Coronary artery (tissue), 2 donors: ENCODE data around the gene TMEM151B.
"Not testable (repeated sequence)": the region's sequence is repeated elsewhere in the genome, so short reads cannot be mapped to it uniquely, and the experiment has no call there.

ENCODE experiments used
- DNase-seq: peaks from one replicate; pipeline ENCODE4 v3.0.0-alpha.2; 2017; ENCODE audit warnings: low spot score
- H3K27ac ChIP-seq, 2 donors: fragments of 200-600 bp; sonication (generic); one replicate each; pipeline ENCODE4 v1.5.1; 2016 to 2019
- H3K4me3 ChIP-seq: fragments of 200-600 bp; sonication (generic); 2 replicates; pipeline ENCODE4 v1.5.1; 2016; ENCODE audit warnings: mild to moderate bottlenecking, moderate library complexity
- TF ChIP-seq, protein P1 (sequence below): fragments of 200-600 bp; sonication (generic); IDR thresholded peaks from one replicate; pipeline ENCODE4 v1.5.1; 2019; ENCODE audit warnings: antibody characterized with exemption

The TMEM151B gene

DNA sequence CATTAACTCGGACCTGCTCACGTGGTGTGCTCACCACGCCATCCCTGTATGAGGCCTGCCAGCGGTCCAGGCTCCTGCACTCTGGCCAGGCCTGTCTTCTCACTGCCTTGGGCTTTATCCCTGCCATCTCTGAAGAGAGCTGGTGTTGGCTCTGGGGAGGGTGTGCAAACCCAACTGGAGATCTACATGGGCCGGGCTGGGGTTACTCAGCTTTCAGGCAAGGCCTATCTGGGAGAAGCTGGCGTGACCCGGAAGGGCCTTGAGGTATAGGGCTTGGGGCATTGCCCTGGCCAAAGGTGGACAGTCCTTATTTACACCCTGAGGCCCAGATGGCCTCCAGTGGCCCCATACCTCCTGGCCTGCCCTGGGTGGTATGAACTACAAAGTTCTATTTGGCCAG, 41.8 kb upstream of the TMEM151B start:
- DNase-seq: no peak
- peak overlapping the region in 1 of 2 donors; percentile 87 for H3K27ac ChIP-seq
- TF ChIP-seq, protein P1, sequence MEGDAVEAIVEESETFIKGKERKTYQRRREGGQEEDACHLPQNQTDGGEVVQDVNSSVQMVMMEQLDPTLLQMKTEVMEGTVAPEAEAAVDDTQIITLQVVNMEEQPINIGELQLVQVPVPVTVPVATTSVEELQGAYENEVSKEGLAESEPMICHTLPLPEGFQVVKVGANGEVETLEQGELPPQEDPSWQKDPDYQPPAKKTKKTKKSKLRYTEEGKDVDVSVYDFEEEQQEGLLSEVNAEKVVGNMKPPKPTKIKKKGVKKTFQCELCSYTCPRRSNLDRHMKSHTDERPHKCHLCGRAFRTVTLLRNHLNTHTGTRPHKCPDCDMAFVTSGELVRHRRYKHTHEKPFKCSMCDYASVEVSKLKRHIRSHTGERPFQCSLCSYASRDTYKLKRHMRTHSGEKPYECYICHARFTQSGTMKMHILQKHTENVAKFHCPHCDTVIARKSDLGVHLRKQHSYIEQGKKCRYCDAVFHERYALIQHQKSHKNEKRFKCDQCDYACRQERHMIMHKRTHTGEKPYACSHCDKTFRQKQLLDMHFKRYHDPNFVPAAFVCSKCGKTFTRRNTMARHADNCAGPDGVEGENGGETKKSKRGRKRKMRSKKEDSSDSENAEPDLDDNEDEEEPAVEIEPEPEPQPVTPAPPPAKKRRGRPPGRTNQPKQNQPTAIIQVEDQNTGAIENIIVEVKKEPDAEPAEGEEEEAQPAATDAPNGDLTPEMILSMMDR: no peak
- no peak overlapping the region for H3K4me3 ChIP-seq

DNA sequence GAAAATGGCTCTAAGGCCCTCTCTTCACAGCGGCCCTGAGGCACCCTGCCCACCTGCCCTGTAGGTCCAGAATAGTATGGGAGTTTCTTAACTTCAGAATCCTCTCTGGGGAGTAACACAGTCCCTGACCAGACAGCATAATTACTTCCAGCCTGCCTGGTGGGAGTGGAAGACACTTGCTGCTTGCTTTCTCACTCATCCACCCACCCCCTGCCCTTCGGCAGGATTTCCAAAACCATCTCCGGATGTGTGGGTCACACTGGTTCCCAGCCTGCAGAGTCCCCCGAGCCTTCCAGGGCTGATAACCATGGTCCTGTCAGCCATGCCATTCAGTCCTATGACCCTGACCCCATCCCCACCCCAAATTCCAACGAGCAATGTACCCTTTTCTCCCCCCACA, 41.4 kb upstream of the TMEM151B start:
- DNase-seq: no peak
- peak overlapping the region in 1 of 2 donors; percentile 87 for H3K27ac ChIP-seq
- H3K4me3 ChIP-seq: no peak overlapping the region
- TF ChIP-seq, protein P1: no peak

DNA sequence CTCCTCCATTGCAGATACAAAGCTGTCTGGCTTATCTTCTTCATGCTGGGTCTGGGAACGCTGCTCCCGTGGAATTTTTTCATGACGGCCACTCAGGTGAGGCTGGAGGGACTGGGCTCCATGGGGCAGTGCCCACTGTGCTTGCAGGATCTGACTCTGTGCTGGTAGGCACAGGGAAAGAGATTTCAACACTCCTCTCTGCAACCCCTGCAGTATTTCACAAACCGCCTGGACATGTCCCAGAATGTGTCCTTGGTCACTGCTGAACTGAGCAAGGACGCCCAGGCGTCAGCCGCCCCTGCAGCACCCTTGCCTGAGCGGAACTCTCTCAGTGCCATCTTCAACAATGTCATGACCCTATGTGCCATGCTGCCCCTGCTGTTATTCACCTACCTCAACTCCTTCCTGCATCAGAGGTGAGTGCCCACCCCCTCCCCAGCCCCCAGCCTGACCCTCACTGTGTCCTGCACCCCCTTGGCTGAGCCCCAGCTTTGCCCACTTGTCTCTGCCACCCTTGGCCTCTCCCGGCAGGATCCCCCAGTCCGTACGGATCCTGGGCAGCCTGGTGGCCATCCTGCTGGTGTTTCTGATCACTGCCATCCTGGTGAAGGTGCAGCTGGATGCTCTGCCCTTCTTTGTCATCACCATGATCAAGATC, 40.7 kb upstream of the TMEM151B start:
- Histone ChIP-seq H3K27ac (peak overlapping the region in 1 of 2 donors; percentile 87), H3K4me3 (no peak overlapping the region)
- TF ChIP-seq, protein P1: no peak
- DNase-seq: no peak

DNA sequence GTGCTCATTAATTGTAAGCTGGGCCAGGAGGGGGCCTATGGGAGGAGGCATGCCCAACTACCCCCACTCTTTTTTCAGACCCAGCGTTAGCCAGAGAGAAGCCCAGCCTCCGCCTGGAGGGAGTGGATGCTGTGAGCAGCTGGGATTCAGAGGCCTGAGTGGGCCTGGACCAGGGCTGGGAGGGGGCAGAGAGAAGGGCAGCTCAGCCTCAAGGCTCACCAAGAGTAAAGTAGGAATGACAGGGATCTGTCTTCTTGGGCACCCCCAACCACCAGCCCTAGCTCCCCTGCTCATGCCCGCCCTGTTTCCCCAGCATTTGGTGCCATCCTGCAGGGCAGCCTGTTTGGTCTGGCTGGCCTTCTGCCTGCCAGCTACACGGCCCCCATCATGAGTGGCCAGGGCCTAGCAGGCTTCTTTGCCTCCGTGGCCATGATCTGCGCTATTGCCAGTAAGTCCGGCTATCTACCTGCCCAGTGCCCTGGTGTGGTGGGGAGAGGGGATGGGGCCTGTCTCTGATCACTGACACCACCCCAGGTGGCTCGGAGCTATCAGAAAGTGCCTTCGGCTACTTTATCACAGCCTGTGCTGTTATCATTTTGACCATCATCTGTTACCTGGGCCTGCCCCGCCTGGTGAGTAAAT, 40.1 kb upstream of the TMEM151B start:
- Histone ChIP-seq H3K4me3 (no peak overlapping the region), H3K27ac (peak overlapping the region in 1 of 2 donors; percentile 87)
- no peak for DNase-seq
- TF ChIP-seq, protein P1: no peak

DNA sequence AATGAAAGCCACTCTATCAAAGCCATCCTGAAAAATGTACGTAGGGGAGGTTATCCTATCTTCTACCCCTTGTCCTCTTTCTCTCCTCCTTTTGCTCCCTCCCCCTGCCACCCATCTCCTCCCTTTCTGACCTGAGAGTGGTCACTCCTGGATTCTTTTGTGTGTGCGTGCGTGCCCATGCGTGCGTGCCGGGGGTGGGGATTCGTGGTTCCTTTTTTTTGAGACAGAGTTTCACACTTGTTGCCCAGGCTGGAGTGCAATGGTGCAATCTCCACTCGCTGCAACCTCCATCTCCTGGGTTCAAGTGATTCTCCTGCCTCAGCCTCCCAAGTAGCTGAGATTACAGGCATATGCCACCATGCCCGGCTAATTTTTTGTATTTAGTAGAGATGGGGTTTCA, 38.8 kb upstream of the TMEM151B start:
- H3K4me3 ChIP-seq, DNase-seq: not testable (repeated sequence)
- peak overlapping the region in 1 of 2 donors; percentile 91 for H3K27ac ChIP-seq

DNA sequence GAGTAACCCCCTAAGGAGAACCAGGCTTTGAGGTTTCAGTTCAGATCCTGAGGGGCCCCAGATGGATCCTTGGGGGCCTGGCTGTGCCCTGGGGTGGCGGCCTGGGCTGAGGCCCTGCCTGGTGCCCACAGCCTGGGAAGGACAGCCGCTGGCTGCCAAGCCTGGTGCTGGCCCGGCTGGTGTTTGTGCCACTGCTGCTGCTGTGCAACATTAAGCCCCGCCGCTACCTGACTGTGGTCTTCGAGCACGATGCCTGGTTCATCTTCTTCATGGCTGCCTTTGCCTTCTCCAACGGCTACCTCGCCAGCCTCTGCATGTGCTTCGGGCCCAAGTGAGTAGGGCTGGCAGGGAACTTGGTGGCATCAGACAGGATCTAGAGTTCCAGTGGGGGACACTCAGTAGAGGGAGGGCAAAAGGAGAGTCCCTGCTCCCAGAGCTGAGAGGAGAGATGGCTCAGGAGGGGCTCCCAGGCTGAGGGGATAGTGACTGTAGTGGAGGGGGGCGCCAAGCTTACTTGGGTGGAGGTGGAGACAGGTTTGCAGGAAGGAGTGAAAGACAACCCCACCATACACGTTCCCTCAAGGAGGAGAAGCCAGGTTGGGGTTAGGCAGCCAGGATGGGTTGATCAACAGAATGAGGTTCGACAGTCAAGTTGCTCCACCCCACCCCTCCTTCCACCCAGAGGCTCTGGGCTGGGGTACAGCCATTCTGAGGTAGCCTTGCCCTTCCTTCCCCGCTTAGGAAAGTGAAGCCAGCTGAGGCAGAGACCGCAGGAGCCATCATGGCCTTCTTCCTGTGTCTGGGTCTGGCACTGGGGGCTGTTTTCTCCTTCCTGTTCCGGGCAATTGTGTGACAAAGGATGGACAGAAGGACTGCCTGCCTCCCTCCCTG, 37.3 kb upstream of the TMEM151B start:
- Histone ChIP-seq H3K4me3 (peak overlapping the region; percentile 17), H3K27ac (peak overlapping the region; percentile 79 to 91)
- no peak for DNase-seq
- TF ChIP-seq, protein P1: no peak

DNA sequence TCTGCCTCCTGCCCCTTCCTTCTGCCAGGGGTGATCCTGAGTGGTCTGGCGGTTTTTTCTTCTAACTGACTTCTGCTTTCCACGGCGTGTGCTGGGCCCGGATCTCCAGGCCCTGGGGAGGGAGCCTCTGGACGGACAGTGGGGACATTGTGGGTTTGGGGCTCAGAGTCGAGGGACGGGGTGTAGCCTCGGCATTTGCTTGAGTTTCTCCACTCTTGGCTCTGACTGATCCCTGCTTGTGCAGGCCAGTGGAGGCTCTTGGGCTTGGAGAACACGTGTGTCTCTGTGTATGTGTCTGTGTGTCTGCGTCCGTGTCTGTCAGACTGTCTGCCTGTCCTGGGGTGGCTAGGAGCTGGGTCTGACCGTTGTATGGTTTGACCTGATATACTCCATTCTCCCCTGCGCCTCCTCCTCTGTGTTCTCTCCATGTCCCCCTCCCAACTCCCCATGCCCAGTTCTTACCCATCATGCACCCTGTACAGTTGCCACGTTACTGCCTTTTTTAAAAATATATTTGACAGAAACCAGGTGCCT, 36.6 kb upstream of the TMEM151B start:
- TF ChIP-seq, protein P1: no peak

More for the DNA sequence above, 36.6 kb upstream of the TMEM151B start:
- DNase-seq: no peak
- peak overlapping the region; percentile 79 to 91 for H3K27ac ChIP-seq
- peak overlapping the region; percentile 17 for H3K4me3 ChIP-seq
